GM12873 (cell line): ENCODE results near the gene KIFC1.

Source experiments
- CTCF ChIP-seq: IDR thresholded peaks from 2 replicates; pipeline ENCODE4 v1.5.1; 2012; ENCODE audit warnings: low read depth, mild to moderate bottlenecking, moderate library complexity, low read length, control low read depth; ENCODE audit not compliant: insufficient read depth; ENCODE audit errors: missing control alignments

KIFC1 gene

GRCh38 chr6:33410711-33411631 is 19.3 kb downstream of the KIFC1 start, which contains the start of gene PHF1:
PHF1 (plus strand) TSS chr6:33411014; CDS start chr6:33412264, 1,250 bp downstream.
- TF ChIP-seq CTCF, result no peak

- TF ChIP-seq CTCF, result no peak
Measured at GRCh38 chr6:33411632-33412005, 20.0 kb downstream of the KIFC1 start.

- TF ChIP-seq CTCF, result no peak
Measured at GRCh38 chr6:33412140-33413009, 20.8 kb downstream of the KIFC1 start.

GRCh38 chr6:33413241-33414120 is 21.9 kb downstream of the KIFC1 start:
- no peak for TF ChIP-seq CTCF

GRCh38 chr6:33414592-33415271 is 23.1 kb downstream of the KIFC1 start:
- TF ChIP-seq CTCF, result peak; percentile 58

- no peak for TF ChIP-seq CTCF
Measured at GRCh38 chr6:33415831-33416230, 24.2 kb downstream of the KIFC1 start.
